H1 (cell line): ENCODE measurements around the gene PAX3.

ENCODE experiments used
- CREB1 ChIP-seq: IDR thresholded peaks from 2 replicates; pipeline ENCODE4 v1.6.1; 2012; ENCODE audit warnings: inconsistent platforms
- CTCF ChIP-seq, 3 experiments: IDR thresholded peaks; 1 replicate in 2 of 3; 2 replicates in 1 of 3; pipeline versions ENCODE4 v1.5.1 to v1.6.1; 2011; ENCODE audit warnings: low read length in 3 of 3, mild to moderate bottlenecking in 3 of 3, inconsistent platforms in 2 of 3, low read depth in 1 of 3, moderate library complexity in 1 of 3; ENCODE audit not compliant: insufficient read depth in 1 of 3; ENCODE audit errors: control extremely low read depth in 1 of 3
- EZH2 ChIP-seq: fragments of 200-600 bp; sonication (generic); IDR thresholded peaks from 2 replicates; pipeline ENCODE4 v1.7.1; 2012; ENCODE audit warnings: low read depth, mild to moderate bottlenecking, moderate library complexity, low read length, inconsistent platforms; ENCODE audit not compliant: severe bottlenecking
- GABPA ChIP-seq: IDR thresholded peaks from 2 replicates; pipeline ENCODE4 v1.6.1; 2011; ENCODE audit warnings: mild to moderate bottlenecking, low read length, moderate library complexity, borderline replicate concordance; ENCODE audit not compliant: insufficient read depth
- JUND ChIP-seq: IDR thresholded peaks from 2 replicates; pipeline ENCODE4 v1.6.1; 2011; ENCODE audit warnings: mild to moderate bottlenecking, improper control_type of control experiment, low read length
- KDM1A ChIP-seq: fragments of 200-600, 300-600 bp; sonication (generic); IDR thresholded peaks from 2 replicates; pipeline ENCODE4 v1.7.1; 2016; ENCODE audit warnings: mild to moderate bottlenecking, low read length, borderline replicate concordance
- MAX ChIP-seq: IDR thresholded peaks from 2 replicates; pipeline ENCODE4 v1.6.1; 2012; ENCODE audit warnings: inconsistent platforms
- NRF1 ChIP-seq: IDR thresholded peaks from 2 replicates; pipeline ENCODE4 v1.6.1; 2011; ENCODE audit warnings: mild to moderate bottlenecking, low read depth, low read length, improper control_type of control experiment
- POLR2A ChIP-seq, 2 experiments: IDR thresholded peaks; 1 replicate in 1 of 2; 2 replicates in 1 of 2; pipeline ENCODE4 v1.6.1; 2011; ENCODE audit warnings: low read depth in 2 of 2, low read length in 2 of 2, mild to moderate bottlenecking in 2 of 2; ENCODE audit errors: control extremely low read depth in 1 of 2
- SRF ChIP-seq: IDR thresholded peaks from 2 replicates; pipeline ENCODE4 v1.6.1; 2011; ENCODE audit warnings: mild to moderate bottlenecking, low read depth, low read length, moderate library complexity
- SUZ12 ChIP-seq: fragments of 200-600 bp; sonication (generic); IDR thresholded peaks from 2 replicates; pipeline ENCODE4 v1.6.1; 2012; ENCODE audit warnings: mild to moderate bottlenecking, inconsistent platforms, low read length, moderate library complexity, mixed read lengths
- TAF1 ChIP-seq: IDR thresholded peaks from 2 replicates; pipeline ENCODE4 v1.6.1; 2011; ENCODE audit warnings: mild to moderate bottlenecking, low read depth, low read length
- USF2 ChIP-seq: IDR thresholded peaks from 2 replicates; pipeline ENCODE4 v1.6.1; 2011; ENCODE audit warnings: low read length, improper control_type of control experiment
- YY1 ChIP-seq: IDR thresholded peaks from 2 replicates; pipeline ENCODE4 v1.6.1; 2011; ENCODE audit warnings: low read depth, mild to moderate bottlenecking, low read length

- TF ChIP-seq USF2, result no peak
- no peak for TF ChIP-seq GABPA
- no peak for TF ChIP-seq NRF1
- no peak for TF ChIP-seq TAF1
- no peak for TF ChIP-seq YY1
- TF ChIP-seq SUZ12, result no peak
- TF ChIP-seq POLR2A (IDR thresholded peaks at IDR 0.05; ENCODE audit: control extremely low read depth in 1 of 2, low read depth in 2 of 2, low read length in 2 of 2), result no peak
- TF ChIP-seq MAX, result no peak
- no peak for TF ChIP-seq SRF
- no peak for TF ChIP-seq CREB1
- no peak for TF ChIP-seq EZH2
- TF ChIP-seq CTCF (IDR thresholded peaks at IDR 0.05; ENCODE audit: control extremely low read depth in 1 of 3, insufficient read depth in 1 of 3, low read depth in 1 of 3, low read length in 3 of 3), result no peak
- no peak for TF ChIP-seq KDM1A
- no peak for TF ChIP-seq JUND
Observed at GRCh38 chr2:222333397-222333796, 34.6 kb upstream of the PAX3 start.
